Vagina (tissue), 2 donors: ENCODE results near the gene PRRX1.

ENCODE experiments used
- POLR2A ChIP-seq, 2 donors: fragments of 450-650 bp; IDR thresholded peaks; one replicate each; pipeline ENCODE4 v1.6.1; 2017; ENCODE audit warnings: antibody characterized with exemption in 2 of 2, mild to moderate bottlenecking in 2 of 2, moderate library complexity in 2 of 2
- POLR2AphosphoS5 ChIP-seq, 2 donors: sonication (generic); formaldehyde crosslinking; IDR thresholded peaks; one replicate each; pipeline ENCODE4 v1.9.0; 2017; ENCODE audit warnings: antibody characterized with exemption in 2 of 2, mild to moderate bottlenecking in 2 of 2, low read depth in 1 of 2; ENCODE audit not compliant: insufficient read depth in 1 of 2
- TF ChIP-seq, protein P1 (sequence below), 3 experiments: fragments of 450-650 bp in 2 of 3; fragments of 200-600 bp in 1 of 3; sonication (generic) in 1 of 3; IDR thresholded peaks; one replicate each; pipeline ENCODE4 v1.5.1; 2017 to 2019; ENCODE audit warnings: antibody characterized with exemption in 3 of 3, mild to moderate bottlenecking in 2 of 3, moderate library complexity in 2 of 3

DNA sequence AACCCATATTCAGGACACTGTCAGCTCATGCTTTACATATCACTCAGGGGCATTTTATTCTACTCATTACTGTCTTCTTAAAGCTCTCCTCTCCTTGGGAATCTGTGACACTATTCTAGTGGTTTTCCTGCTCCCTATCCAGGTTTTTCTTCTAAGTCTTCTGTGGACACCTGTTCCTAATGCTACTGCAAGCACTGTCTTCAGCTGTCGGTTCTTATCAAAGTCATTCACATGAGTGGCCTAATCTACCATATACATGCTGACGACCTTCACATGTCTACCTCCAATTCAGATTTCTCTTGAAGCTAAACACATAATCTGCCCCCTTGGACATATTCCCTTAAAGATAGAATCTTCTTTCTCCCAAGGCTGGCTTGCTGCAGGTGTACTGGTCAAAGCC lies 39.8 kb upstream of the PRRX1 start:
- no peak for TF ChIP-seq POLR2A (IDR thresholded peaks at IDR 0.05)
- TF ChIP-seq, protein P1, sequence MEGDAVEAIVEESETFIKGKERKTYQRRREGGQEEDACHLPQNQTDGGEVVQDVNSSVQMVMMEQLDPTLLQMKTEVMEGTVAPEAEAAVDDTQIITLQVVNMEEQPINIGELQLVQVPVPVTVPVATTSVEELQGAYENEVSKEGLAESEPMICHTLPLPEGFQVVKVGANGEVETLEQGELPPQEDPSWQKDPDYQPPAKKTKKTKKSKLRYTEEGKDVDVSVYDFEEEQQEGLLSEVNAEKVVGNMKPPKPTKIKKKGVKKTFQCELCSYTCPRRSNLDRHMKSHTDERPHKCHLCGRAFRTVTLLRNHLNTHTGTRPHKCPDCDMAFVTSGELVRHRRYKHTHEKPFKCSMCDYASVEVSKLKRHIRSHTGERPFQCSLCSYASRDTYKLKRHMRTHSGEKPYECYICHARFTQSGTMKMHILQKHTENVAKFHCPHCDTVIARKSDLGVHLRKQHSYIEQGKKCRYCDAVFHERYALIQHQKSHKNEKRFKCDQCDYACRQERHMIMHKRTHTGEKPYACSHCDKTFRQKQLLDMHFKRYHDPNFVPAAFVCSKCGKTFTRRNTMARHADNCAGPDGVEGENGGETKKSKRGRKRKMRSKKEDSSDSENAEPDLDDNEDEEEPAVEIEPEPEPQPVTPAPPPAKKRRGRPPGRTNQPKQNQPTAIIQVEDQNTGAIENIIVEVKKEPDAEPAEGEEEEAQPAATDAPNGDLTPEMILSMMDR (IDR thresholded peaks at IDR 0.05): no peak
- no peak for TF ChIP-seq POLR2AphosphoS5 (IDR thresholded peaks at IDR 0.05; ENCODE audit: insufficient read depth in 1 of 2, low read depth in 1 of 2)
